HUES64 (cell line): Measurements from ENCODE around the gene TNKS1BP1.

ENCODE experiments used
- H3K27ac ChIP-seq: 2 replicates; pipeline ENCODE4 v1.7.0; 2013; ENCODE audit warnings: low read depth, low read length, inconsistent platforms
- H3K27me3 ChIP-seq: 2 replicates; pipeline ENCODE4 v1.6.1; 2013; ENCODE audit warnings: mild to moderate bottlenecking, low read length; ENCODE audit not compliant: insufficient read depth
- H3K36me3 ChIP-seq: 2 replicates; pipeline ENCODE4 v1.6.1; 2013; ENCODE audit warnings: mild to moderate bottlenecking, low read length; ENCODE audit not compliant: insufficient read depth
- H3K4me1 ChIP-seq: 2 replicates; pipeline ENCODE4 v1.6.1; 2013; ENCODE audit warnings: mild to moderate bottlenecking, low read length, moderate library complexity; ENCODE audit not compliant: insufficient read depth
- H3K4me3 ChIP-seq: 2 replicates; pipeline ENCODE4 v1.5.1; 2013; ENCODE audit warnings: mild to moderate bottlenecking, low read length, moderate library complexity
- H3K9ac ChIP-seq: 2 replicates; pipeline ENCODE4 v1.6.1; 2013; ENCODE audit warnings: mild to moderate bottlenecking, low read depth, low read length
- H3K9me3 ChIP-seq: 2 replicates; pipeline ENCODE4 v1.6.1; 2013; ENCODE audit warnings: low read depth, low read length; ENCODE audit not compliant: insufficient read depth
- WGBS: fragments of 150-250, 120-280 bp; methylation state at CpG from one replicate; pipeline ENCODE4 v1.1.7; 2013; ENCODE audit warnings: missing lambda C conversion rate; 5-methylcytosine and 5-hydroxymethylcytosine counted together

TNKS1BP1 gene

DNA sequence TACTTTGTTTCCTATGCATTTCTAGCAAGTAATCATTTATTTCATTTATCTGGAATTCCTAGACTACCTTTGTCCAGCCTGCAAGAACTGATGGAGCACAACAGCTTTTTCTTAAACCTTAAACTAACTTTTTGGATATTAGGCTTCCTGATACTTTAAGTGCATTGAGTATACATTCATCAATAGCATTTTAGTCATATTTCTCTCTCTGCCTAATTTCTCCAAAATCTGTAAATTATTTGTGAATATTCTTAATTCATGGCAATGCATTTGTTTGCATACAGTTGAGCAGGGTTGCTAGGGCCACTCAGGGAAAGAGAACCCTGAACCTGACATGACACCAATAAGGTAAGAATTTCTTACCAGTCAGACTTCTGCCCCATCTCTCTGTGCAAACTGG, 58.6 kb downstream of the TNKS1BP1 start:
- H3K9ac ChIP-seq = no peak overlapping the region
- no peak overlapping the region for H3K4me3 ChIP-seq
- peaks cover 24% of the 10 kb centered on the region for H3K4me1 ChIP-seq

DNA sequence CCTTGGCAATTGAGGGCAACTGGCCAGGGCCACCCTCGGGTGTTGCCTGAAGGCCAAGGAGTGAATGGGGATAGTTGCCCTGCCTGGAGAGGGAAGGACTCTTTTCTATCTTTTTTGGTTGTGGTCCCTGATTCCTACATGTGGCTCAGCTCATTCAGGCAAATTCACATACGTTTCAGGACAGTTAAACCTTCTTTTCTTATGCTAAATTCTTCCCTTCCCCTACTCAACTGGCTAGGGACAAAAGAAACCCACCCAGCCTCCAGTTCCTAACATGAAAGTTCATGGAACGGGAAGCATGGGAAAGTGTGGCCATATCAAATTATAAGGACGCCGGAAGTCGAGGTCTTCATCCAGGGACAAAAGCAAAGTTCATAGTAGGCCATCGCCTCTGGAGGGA, 61.4 kb downstream of the TNKS1BP1 start:
- Histone ChIP-seq H3K36me3 (no peaks in the 10 kb centered on the region), H3K27ac (peak overlapping the region; percentile 90), H3K27me3 (no peaks in the 10 kb centered on the region), H3K9me3 (peaks cover 17% of the 10 kb centered on the region), H3K4me3 (no peak overlapping the region), H3K4me1 (peaks cover 24% of the 10 kb centered on the region), H3K9ac (no peak overlapping the region)
- WGBS = 48% methylated on average over 7 of the region's 7 CpGs

More for the DNA sequence above, 58.6 kb downstream of the TNKS1BP1 start:
- Histone ChIP-seq H3K9me3 (peaks cover 17% of the 10 kb centered on the region), H3K27ac (no peak overlapping the region), H3K36me3 (no peaks in the 10 kb centered on the region), H3K27me3 (no peaks in the 10 kb centered on the region)

DNA sequence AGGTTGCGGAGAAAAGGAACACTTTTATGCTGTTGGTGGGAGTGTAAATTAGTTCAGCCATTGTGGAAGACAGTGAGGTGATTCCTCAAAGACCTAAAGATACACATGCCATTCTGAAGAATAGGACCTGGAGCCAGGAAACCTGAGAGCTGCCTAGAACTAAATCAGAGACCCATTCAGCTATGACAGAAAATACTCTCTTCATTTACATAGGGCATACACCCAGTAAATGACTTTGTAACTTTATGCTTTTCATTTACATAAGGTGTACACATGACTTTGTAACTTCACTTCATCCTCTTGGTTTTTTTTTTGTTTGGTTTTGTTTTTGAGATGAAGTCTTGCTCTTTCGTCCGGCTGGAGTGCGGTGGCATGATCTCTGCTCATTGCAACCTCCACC, 62.6 kb downstream of the TNKS1BP1 start:
- Histone ChIP-seq H3K4me3 (no peak overlapping the region), H3K27me3 (no peaks in the 10 kb centered on the region), H3K36me3 (no peaks in the 10 kb centered on the region), H3K27ac (no peak overlapping the region), H3K4me1 (peaks cover 24% of the 10 kb centered on the region), H3K9ac (no peak overlapping the region), H3K9me3 (peaks cover 17% of the 10 kb centered on the region)
- WGBS = 68% methylated on average over 4 of the region's 4 CpGs

DNA sequence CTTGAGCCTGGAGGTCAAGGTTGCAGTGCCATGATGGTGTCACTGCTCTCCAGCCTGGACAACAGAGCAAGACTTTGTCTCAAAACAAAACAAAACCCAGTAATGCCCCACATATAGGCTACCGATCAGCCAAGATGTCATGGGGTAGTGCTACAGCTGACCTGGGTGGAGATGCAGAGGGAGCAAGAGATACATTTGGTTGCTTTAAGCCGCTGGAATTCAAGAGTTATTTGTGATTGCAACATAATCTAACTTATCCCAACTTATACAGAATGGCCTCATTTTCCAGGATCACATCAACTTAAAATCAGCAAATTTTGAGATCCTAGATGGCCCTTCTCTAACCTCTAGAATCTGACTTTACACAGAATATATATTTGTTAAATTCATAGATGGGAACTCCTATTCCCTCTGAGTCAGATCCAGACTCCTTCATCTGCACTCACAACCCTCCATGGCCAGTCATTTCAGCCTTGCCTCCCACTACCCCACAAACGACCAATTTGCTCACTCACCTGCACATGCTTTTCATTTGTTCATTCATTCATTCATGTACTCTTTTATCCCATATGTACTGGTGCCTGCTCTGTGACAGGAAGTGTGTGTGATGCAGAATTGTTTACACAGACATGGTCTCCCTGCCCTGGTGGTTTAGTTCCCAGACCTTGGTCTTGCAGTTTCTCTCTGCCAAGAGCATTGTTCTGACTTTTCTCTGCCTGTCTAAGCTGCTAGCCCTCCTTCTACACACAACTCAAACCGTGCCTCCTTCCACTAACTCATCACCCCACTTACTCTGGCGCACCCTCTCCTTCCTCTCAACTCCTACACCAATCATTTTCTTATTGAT, 63.6 kb downstream of the TNKS1BP1 start:
- H3K4me3 ChIP-seq = no peak overlapping the region
- H3K9ac ChIP-seq = no peak overlapping the region
- H3K27me3 ChIP-seq = no peaks in the 10 kb centered on the region
- H3K36me3 ChIP-seq = no peaks in the 10 kb centered on the region
- H3K27ac ChIP-seq = no peak overlapping the region
- 83% methylated on average over 5 of the region's 5 CpGs for WGBS
- peaks cover 24% of the 10 kb centered on the region for H3K4me1 ChIP-seq
- H3K9me3 ChIP-seq = peaks cover 10% of the 10 kb centered on the region

DNA sequence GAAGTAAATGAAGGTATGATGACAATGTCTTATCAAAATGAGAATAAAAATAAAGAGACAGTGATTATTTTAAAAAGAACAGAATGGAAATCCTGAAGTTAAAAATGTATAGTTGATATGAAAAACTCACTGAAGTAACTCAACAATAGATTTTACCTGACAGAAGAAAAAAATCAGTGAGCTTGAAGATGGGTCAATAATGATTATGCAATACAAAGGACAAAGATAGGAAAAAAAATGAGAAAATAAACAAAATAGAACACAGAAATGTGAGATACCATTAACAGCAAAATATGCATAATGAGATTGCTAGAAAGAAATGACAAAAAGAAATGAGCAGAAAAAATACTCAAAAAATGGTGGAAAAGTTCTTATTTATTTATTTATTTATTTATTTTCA, 68.6 kb downstream of the TNKS1BP1 start:
- H3K36me3 ChIP-seq = no peaks in the 10 kb centered on the region
- no peak overlapping the region for H3K27ac ChIP-seq
- no peak overlapping the region for H3K4me3 ChIP-seq
- H3K9me3 ChIP-seq = no peaks in the 10 kb centered on the region
- H3K9ac ChIP-seq = no peak overlapping the region
- H3K4me1 ChIP-seq = no peaks in the 10 kb centered on the region
- no peaks in the 10 kb centered on the region for H3K27me3 ChIP-seq

DNA sequence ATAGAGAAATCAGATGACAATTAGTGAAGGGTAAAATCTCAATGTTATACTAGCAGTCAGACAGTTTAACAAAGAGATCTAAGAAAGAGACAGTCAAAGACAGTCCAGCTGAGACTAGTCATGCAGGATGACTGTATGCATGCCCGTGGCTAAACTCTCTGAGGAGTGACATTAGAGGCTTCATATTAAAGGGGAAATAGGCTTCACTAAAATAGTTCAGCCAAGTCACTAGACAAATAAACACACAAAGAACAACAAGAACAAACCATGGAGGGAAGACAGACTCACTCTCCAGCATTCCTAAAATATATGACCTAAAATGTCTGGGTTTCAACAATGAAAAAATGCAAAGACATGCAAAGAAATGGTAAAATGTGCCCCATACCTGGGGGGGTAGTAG, 69.1 kb downstream of the TNKS1BP1 start:
- Histone ChIP-seq H3K27ac (no peak overlapping the region), H3K4me3 (no peak overlapping the region), H3K36me3 (no peaks in the 10 kb centered on the region), H3K9me3 (no peaks in the 10 kb centered on the region), H3K27me3 (no peaks in the 10 kb centered on the region), H3K4me1 (no peaks in the 10 kb centered on the region), H3K9ac (no peak overlapping the region)
- 83% methylated on average over 1 of the region's 1 CpG for WGBS

DNA sequence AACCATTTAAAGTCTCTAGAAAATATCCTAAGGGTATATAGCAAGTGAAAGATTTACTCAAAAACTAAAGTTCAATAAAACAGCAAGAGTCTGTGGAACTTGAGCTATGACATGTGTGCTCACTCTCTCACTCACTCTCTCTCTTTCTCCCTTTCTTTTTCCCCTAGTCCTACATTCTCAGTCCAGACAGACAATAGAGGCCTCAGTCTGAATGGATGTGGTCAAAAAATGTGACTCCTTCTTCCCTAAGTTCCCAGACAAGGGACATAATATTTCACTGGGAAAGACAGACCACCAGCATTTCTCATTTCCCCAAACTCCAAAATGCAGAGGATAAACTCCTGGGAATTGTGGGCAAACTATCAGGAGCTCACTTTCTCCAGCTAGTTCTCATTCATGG, 70.1 kb downstream of the TNKS1BP1 start:
- no peaks in the 10 kb centered on the region for H3K9me3 ChIP-seq
- H3K36me3 ChIP-seq = no peaks in the 10 kb centered on the region
- no peak overlapping the region for H3K27ac ChIP-seq
- H3K4me1 ChIP-seq = no peaks in the 10 kb centered on the region
- H3K4me3 ChIP-seq = no peak overlapping the region
- no peak overlapping the region for H3K9ac ChIP-seq
- H3K27me3 ChIP-seq = no peaks in the 10 kb centered on the region

DNA sequence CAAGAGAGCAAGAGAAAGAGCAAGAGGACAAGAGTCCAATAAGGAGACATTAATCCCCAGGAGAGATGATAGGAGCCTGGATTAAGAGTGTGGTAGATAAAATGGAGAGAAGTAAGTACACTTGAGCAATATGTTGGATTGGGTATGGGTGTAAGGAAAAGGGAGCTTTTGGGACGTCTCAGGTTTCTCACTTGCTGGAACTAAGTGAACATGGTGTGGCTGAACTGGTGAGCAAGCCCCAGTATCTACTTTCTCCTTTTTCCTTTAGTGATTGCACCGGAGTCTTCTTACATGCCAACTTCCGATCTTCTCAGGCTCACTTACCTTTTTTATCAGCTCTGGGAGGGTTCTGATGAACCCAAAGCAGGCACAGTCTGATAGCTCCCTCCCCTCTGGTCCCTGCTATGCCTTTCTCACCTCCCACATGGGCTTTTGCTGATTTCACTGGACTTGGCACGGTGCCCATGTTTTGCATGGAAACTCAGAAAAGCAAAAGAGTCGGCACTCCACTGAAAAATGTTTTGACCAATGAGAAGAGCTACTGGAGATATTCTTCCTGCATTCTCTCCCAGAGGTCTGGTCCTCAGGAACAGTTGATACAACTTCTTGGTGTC, 73.2 kb downstream of the TNKS1BP1 start:
- H3K27me3 ChIP-seq = no peaks in the 10 kb centered on the region
- H3K9ac ChIP-seq = no peak overlapping the region
- H3K9me3 ChIP-seq = no peaks in the 10 kb centered on the region
- 84% methylated on average over 5 of the region's 5 CpGs for WGBS
- no peak overlapping the region for H3K27ac ChIP-seq
- H3K4me3 ChIP-seq = no peak overlapping the region
- no peaks in the 10 kb centered on the region for H3K4me1 ChIP-seq
- H3K36me3 ChIP-seq = no peaks in the 10 kb centered on the region

DNA sequence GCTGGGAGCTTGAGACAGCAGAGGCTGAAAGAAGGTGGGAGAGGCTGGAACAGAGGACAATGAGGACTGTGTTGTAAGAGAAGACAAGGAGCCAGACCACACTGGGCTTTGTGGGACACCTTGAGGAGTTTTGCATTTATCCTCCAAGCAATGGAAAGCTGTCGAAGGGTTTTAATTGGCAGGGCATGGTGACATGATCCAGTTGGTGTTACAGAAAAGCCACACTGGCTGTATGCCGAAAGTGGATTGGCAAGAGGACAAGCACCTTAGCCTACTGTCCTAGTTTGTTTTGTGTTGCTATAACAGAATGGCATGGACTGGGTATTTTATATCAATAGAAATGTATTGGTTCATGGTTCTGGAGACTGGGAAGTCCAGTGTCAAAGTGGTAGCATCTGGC, 73.7 kb downstream of the TNKS1BP1 start:
- Histone ChIP-seq H3K4me1 (no peaks in the 10 kb centered on the region), H3K36me3 (no peaks in the 10 kb centered on the region), H3K27me3 (no peaks in the 10 kb centered on the region), H3K27ac (no peak overlapping the region), H3K4me3 (no peak overlapping the region), H3K9ac (no peak overlapping the region), H3K9me3 (no peaks in the 10 kb centered on the region)
- WGBS = 95% methylated on average over 2 of the region's 2 CpGs
